Neural cell (in vitro differentiated cells): ENCODE measurements around the gene FAM174C. TPM values are rescaled to one million over a fixed set of nuclear protein-coding genes. Genes with fewer than 3 reads are reported as not detected.

Experiments used
- H2AFZ ChIP-seq: fragments of 200-600, 300-800 bp; sonication (generic), shearing (Covaris generic); 2 replicates; pipeline ENCODE4 v1.6.0; 2014; ENCODE audit warnings: low read depth, mild to moderate bottlenecking, antibody characterized with exemption, low read length, moderate library complexity
- H3F3A ChIP-seq: fragments of 200-600 bp; shearing (Covaris generic); 2 replicates; pipeline ENCODE4 v1.6.1; 2016; ENCODE audit warnings: mild to moderate bottlenecking, moderate library complexity, mixed read lengths, antibody characterized with exemption, low read length; ENCODE audit not compliant: insufficient read depth, poor library complexity, severe bottlenecking
- H3K27ac ChIP-seq: fragments of 200-600, 300-800 bp; sonication (generic), shearing (Covaris generic); 2 replicates; pipeline ENCODE4 v1.5.1; 2014; ENCODE audit warnings: mild to moderate bottlenecking, low read length, moderate library complexity
- H3K27me3 ChIP-seq: fragments of 300-800, 200-600 bp; sonication (generic), shearing (Covaris generic); 2 replicates; pipeline ENCODE4 v1.6.0; 2014; ENCODE audit warnings: mild to moderate bottlenecking, low read depth, low read length, moderate library complexity; ENCODE audit not compliant: insufficient read depth
- H3K36me3 ChIP-seq: fragments of 300-800, 200-600 bp; sonication (generic), shearing (Covaris generic); 2 replicates; pipeline ENCODE4 v1.5.1; 2014; ENCODE audit warnings: mild to moderate bottlenecking, antibody characterized with exemption, low read length, moderate library complexity; ENCODE audit not compliant: insufficient read depth
- H3K4me2 ChIP-seq: fragments of 300-800, 200-600 bp; sonication (generic), shearing (Covaris generic); 2 replicates; pipeline ENCODE4 v1.6.0; 2014; ENCODE audit warnings: mild to moderate bottlenecking, low read length
- H3K4me3 ChIP-seq: fragments of 300-800, 200-600 bp; sonication (generic), shearing (Covaris generic); 2 replicates; pipeline ENCODE4 v1.5.1; 2014; ENCODE audit warnings: mild to moderate bottlenecking, low read length, moderate library complexity
- H3K79me2 ChIP-seq: fragments of 200-600 bp; shearing (Covaris generic); replicated peaks from 2 replicates; pipeline ENCODE4 v1.6.0; 2014; ENCODE audit warnings: mild to moderate bottlenecking, low read length, moderate library complexity; ENCODE audit not compliant: insufficient read depth
- H3K9ac ChIP-seq: fragments of 300-800, 200-600 bp; sonication (generic), shearing (Covaris generic); 2 replicates; pipeline ENCODE4 v1.6.1; 2016; ENCODE audit warnings: mild to moderate bottlenecking, low read length, mixed read lengths
- H3K9me2 ChIP-seq: fragments of 200-600 bp; shearing (Covaris generic); 2 replicates; pipeline ENCODE4 v1.6.1; 2016; ENCODE audit warnings: mild to moderate bottlenecking, low read length, mixed read lengths; ENCODE audit not compliant: insufficient read depth
- H3K9me3 ChIP-seq: fragments of 200-600, 300-800 bp; sonication (generic), shearing (Covaris generic); 2 replicates; pipeline ENCODE4 v1.6.1; 2016; ENCODE audit warnings: mild to moderate bottlenecking, mixed run types, low read length, moderate library complexity, mixed read lengths
- H4K20me1 ChIP-seq: fragments of 200-600 bp; shearing (Covaris generic); 2 replicates; pipeline ENCODE4 v1.6.1; 2016; ENCODE audit warnings: mild to moderate bottlenecking, mixed run types; ENCODE audit not compliant: insufficient read depth
- CTCF ChIP-seq: fragments of 450-650 bp; IDR thresholded peaks from 2 replicates; pipeline ENCODE4 v1.5.1; 2014; ENCODE audit warnings: antibody characterized with exemption, mild to moderate bottlenecking, moderate library complexity; ENCODE audit not compliant: poor library complexity, severe bottlenecking
- EP300 ChIP-seq: fragments of 450-650 bp; conservative IDR thresholded peaks from 2 replicates; pipeline ENCODE4 v1.6.1; 2014; ENCODE audit warnings: antibody characterized with exemption, mild to moderate bottlenecking, moderate library complexity; ENCODE audit not compliant: poor library complexity, severe bottlenecking
- EZH2 ChIP-seq: fragments of 200-600, 300-800 bp; shearing (Covaris generic), sonication (generic); IDR thresholded peaks from 2 replicates; pipeline ENCODE4 v1.6.1; 2014; ENCODE audit warnings: antibody characterized with exemption, low read length, borderline replicate concordance, mild to moderate bottlenecking; ENCODE audit not compliant: insufficient read depth, poor library complexity, severe bottlenecking
- MXI1 ChIP-seq: fragments of 450-650 bp; conservative IDR thresholded peaks from 2 replicates; pipeline ENCODE4 v1.6.1; 2014; ENCODE audit warnings: antibody characterized with exemption, mild to moderate bottlenecking; ENCODE audit not compliant: poor library complexity, severe bottlenecking
- POLR2AphosphoS5 ChIP-seq: IDR thresholded peaks from 2 replicates; pipeline ENCODE4 v1.6.1; 2012
- RAD21 ChIP-seq: fragments of 450-650 bp; conservative IDR thresholded peaks from 2 replicates; pipeline ENCODE4 v1.6.1; 2014; ENCODE audit warnings: antibody characterized with exemption, mild to moderate bottlenecking, moderate library complexity
- SMC3 ChIP-seq: fragments of 450-650 bp; conservative IDR thresholded peaks from 2 replicates; pipeline ENCODE4 v1.6.1; 2014; ENCODE audit warnings: antibody characterized with exemption, mild to moderate bottlenecking, moderate library complexity; ENCODE audit not compliant: poor library complexity
- TAF1 ChIP-seq: IDR thresholded peaks from 2 replicates; pipeline ENCODE4 v1.6.1; 2012; ENCODE audit warnings: low read depth
- polyA minus RNA-seq: library from RNA; depleted of rRNA, polyadenylated mRNA; stranded (reverse); fragments of >200 nt; gene quantifications from 2 replicates; pipeline ENCODE4 v1.2.3, GENCODE V29; 2014
- polyA plus RNA-seq: library from polyadenylated mRNA; depleted of rRNA; stranded (reverse); fragments of >200 nt; gene quantifications from 2 replicates; pipeline ENCODE4 v1.2.3, GENCODE V29; 2014
- TF ChIP-seq, protein P1 (sequence below): IDR thresholded peaks from 2 replicates; pipeline ENCODE4 v1.6.1; 2012; ENCODE audit warnings: borderline replicate concordance

The FAM174C gene
- polyA plus RNA-seq (21.7 and 28.4 TPM in 2 replicates), polyA minus RNA-seq (5.1 and 7.5 TPM in 2 replicates)

- Histone ChIP-seq H3K36me3 (peaks cover 5% of the 10 kb centered on the region), H3K4me2 (peak within 1 kb of the TSS; percentile 84), H3K9me2 (no peaks in the 10 kb centered on the region), H2AFZ (peak within 1 kb of the TSS; percentile 37), H3K79me2 (peaks cover 21% of the 10 kb centered on the region), H3K27me3 (no peaks in the 10 kb centered on the region), H3K9me3 (no peaks in the 10 kb centered on the region), H3F3A (no peaks in the 10 kb centered on the region), H3K4me3 (peak within 1 kb of the TSS; percentile 82), H4K20me1 (peaks cover 12% of the 10 kb centered on the region), H3K9ac (peak within 1 kb of the TSS; percentile 87), H3K27ac (peak within 1 kb of the TSS; percentile 93)
- no peak for TF ChIP-seq SMC3
- peak; percentile 99 for TF ChIP-seq MXI1
- TF ChIP-seq, protein P1, sequence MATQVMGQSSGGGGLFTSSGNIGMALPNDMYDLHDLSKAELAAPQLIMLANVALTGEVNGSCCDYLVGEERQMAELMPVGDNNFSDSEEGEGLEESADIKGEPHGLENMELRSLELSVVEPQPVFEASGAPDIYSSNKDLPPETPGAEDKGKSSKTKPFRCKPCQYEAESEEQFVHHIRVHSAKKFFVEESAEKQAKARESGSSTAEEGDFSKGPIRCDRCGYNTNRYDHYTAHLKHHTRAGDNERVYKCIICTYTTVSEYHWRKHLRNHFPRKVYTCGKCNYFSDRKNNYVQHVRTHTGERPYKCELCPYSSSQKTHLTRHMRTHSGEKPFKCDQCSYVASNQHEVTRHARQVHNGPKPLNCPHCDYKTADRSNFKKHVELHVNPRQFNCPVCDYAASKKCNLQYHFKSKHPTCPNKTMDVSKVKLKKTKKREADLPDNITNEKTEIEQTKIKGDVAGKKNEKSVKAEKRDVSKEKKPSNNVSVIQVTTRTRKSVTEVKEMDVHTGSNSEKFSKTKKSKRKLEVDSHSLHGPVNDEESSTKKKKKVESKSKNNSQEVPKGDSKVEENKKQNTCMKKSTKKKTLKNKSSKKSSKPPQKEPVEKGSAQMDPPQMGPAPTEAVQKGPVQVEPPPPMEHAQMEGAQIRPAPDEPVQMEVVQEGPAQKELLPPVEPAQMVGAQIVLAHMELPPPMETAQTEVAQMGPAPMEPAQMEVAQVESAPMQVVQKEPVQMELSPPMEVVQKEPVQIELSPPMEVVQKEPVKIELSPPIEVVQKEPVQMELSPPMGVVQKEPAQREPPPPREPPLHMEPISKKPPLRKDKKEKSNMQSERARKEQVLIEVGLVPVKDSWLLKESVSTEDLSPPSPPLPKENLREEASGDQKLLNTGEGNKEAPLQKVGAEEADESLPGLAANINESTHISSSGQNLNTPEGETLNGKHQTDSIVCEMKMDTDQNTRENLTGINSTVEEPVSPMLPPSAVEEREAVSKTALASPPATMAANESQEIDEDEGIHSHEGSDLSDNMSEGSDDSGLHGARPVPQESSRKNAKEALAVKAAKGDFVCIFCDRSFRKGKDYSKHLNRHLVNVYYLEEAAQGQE, result no peak
- peak; percentile 45 for TF ChIP-seq CTCF
- TF ChIP-seq POLR2AphosphoS5, result peak; percentile 44
- TF ChIP-seq EZH2, result no peak
- TF ChIP-seq EP300, result peak; percentile 76
- no peak for TF ChIP-seq TAF1
- TF ChIP-seq RAD21, result no peak
Observed at GRCh38 chr19:1275260-1275975, at the start of gene FAM174C. TSS of gene FAM174C (plus strand) at chr19:1275530. CDS start at chr19:1275550, 20 bp downstream.

DNA sequence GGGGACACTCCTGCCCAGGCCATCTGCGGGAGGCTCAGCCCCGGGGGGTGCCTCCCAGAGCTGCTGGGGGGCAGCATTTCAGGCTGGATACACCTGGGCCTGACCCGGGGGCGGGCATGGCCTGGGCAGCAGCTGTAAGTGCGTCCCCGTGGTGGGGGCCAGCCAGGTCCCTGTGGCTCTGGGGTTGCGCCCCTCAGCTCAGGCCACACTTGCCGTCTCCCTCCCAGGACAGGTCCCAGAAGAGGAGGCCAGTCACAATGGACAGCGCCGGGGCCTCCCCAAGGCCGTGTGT is 49.2 kb upstream of the FAM174C start:
- Histone ChIP-seq H3F3A (no peaks in the 10 kb centered on the region), H3K27ac (no peak overlapping the region), H3K9me2 (no peaks in the 10 kb centered on the region), H3K9me3 (no peaks in the 10 kb centered on the region), H3K4me3 (no peak overlapping the region), H3K9ac (no peak overlapping the region), H3K79me2 (no peaks in the 10 kb centered on the region), H4K20me1 (no peaks in the 10 kb centered on the region), H2AFZ (no peak overlapping the region), H3K27me3 (no peaks in the 10 kb centered on the region), H3K4me2 (no peak overlapping the region), H3K36me3 (no peaks in the 10 kb centered on the region)
- TF ChIP-seq RAD21 (no peak), POLR2AphosphoS5 (no peak), TAF1 (no peak), SMC3 (no peak), MXI1 (no peak), EZH2 (no peak), EP300 (no peak), CTCF (no peak)
- TF ChIP-seq, protein P1, result no peak
